Neural progenitor cell (in vitro differentiated cells): ENCODE measurements around the gene ZNF576. TPM values are rescaled to one million over a fixed set of nuclear protein-coding genes. Genes with fewer than 3 reads are reported as not detected.

Experiments
- DNase-seq: peaks from one replicate; pipeline ENCODE4 v3.0.0-alpha.2; 2016; ENCODE audit warnings: low spot score
- H2AFZ ChIP-seq: fragments of 200-600 bp; sonication (generic); replicated peaks from 2 replicates; pipeline ENCODE4 v1.6.1; 2016; ENCODE audit warnings: antibody characterized with exemption
- H3F3A ChIP-seq: fragments of 200-600 bp; sonication (generic); 2 replicates; pipeline ENCODE4 v1.6.1; 2016; ENCODE audit warnings: antibody characterized with exemption, low read depth
- H3K27ac ChIP-seq: fragments of 200-600 bp; sonication (generic); 2 replicates; pipeline ENCODE4 v1.5.1; 2016; ENCODE audit warnings: mild to moderate bottlenecking
- H3K27me3 ChIP-seq: fragments of 200-600 bp; sonication (generic); 2 replicates; pipeline ENCODE4 v1.6.1; 2016; ENCODE audit warnings: mild to moderate bottlenecking, moderate library complexity
- H3K36me3 ChIP-seq: fragments of 200-600 bp; sonication (generic); 2 replicates; pipeline ENCODE4 v1.5.1; 2016
- H3K4me1 ChIP-seq: fragments of 200-600 bp; sonication (generic); 2 replicates; pipeline ENCODE4 v1.6.1; 2016; ENCODE audit warnings: mixed run types
- H3K4me2 ChIP-seq: fragments of 200-600 bp; sonication (generic); 2 replicates; pipeline ENCODE4 v1.6.1; 2016
- H3K4me3 ChIP-seq: fragments of 200-600 bp; sonication (generic); 2 replicates; pipeline ENCODE4 v1.5.1; 2016
- H3K79me2 ChIP-seq: fragments of 200-600 bp; sonication (generic); 2 replicates; pipeline ENCODE4 v1.6.1; 2016; ENCODE audit warnings: low read depth
- H3K9ac ChIP-seq: fragments of 200-600 bp; sonication (generic); 2 replicates; pipeline ENCODE4 v1.6.1; 2016
- H3K9me3 ChIP-seq: fragments of 200-600 bp; sonication (generic); 2 replicates; pipeline ENCODE4 v1.5.1; 2016; ENCODE audit warnings: low read depth
- H4K20me1 ChIP-seq: fragments of 200-600 bp; sonication (generic); 2 replicates; pipeline ENCODE4 v1.6.1; 2016; ENCODE audit warnings: low read depth
- H3K27ac Mint-ChIP-seq: 3 replicates; pipeline ENCODE4 v1.8.0; 2021; ENCODE audit warnings: mixed read lengths
- H3K27me3 Mint-ChIP-seq: 2 replicates; pipeline ENCODE4 v1.8.0; 2022; ENCODE audit warnings: low read depth, mild to moderate bottlenecking, inconsistent platforms, moderate library complexity, mixed read lengths; ENCODE audit not compliant: insufficient read depth
- H3K36me3 Mint-ChIP-seq: 3 replicates; pipeline ENCODE4 v1.8.0; 2021; ENCODE audit warnings: mixed read lengths
- H3K4me1 Mint-ChIP-seq: 3 replicates; pipeline ENCODE4 v1.8.0; 2021; ENCODE audit warnings: mixed read lengths
- H3K4me3 Mint-ChIP-seq: 3 replicates; pipeline ENCODE4 v1.8.0; 2021; ENCODE audit warnings: mild to moderate bottlenecking, moderate library complexity, mixed read lengths
- H3K9me3 Mint-ChIP-seq: 3 replicates; pipeline ENCODE4 v1.8.0; 2020; ENCODE audit warnings: mixed read lengths
- CTCF ChIP-seq: fragments of 200-600 bp; sonication (generic); IDR thresholded peaks from 2 replicates; pipeline ENCODE4 v1.5.1; 2017; ENCODE audit warnings: antibody characterized with exemption, mild to moderate bottlenecking
- EZH2 ChIP-seq: fragments of 200-600 bp; sonication (generic); IDR thresholded peaks from 2 replicates; pipeline ENCODE4 v1.6.1; 2017; ENCODE audit warnings: antibody characterized with exemption, mild to moderate bottlenecking, moderate library complexity
- EZH2phosphoT487 ChIP-seq: fragments of 200-600 bp; sonication (generic); IDR thresholded peaks from 2 replicates; pipeline ENCODE4 v1.6.1; 2017; ENCODE audit warnings: antibody characterized with exemption
- total RNA-seq: library from RNA; depleted of rRNA; stranded (reverse); fragments of >200 nt; gene quantifications from 2 replicates; pipeline ENCODE4 v1.2.3, GENCODE V29; 2015; ENCODE audit warnings: low replicate concordance

ZNF576 gene
- total RNA-seq, 1 donor from 2014 or later: 6.8 TPM

GRCh38 chr19:43639519-43640423, 43.4 kb downstream of the ZNF576 start, which contains the start of gene CADM4:
Gene CADM4 (minus strand): TSS chr19:43639850. CDS start chr19:43639790, 60 bp downstream.
- TF ChIP-seq CTCF (no peak), EZH2phosphoT487 (no peak), EZH2 (no peak)
- H2AFZ ChIP-seq: peak within 1 kb of the TSS; percentile 96
- H3K9me3 Mint-ChIP-seq: no peaks in the 10 kb centered on the region
- peaks cover 17% of the 10 kb centered on the region for H3K4me1 ChIP-seq
- H3K36me3 Mint-ChIP-seq: peaks cover 2% of the 10 kb centered on the region
- peak within 1 kb of the TSS; percentile 94 for H3K4me3 Mint-ChIP-seq
- H3K27ac Mint-ChIP-seq: peak within 1 kb of the TSS; percentile 57
- peak within 1 kb of the TSS; percentile 58 for H3K9ac ChIP-seq
- no peak within 1 kb of the TSS for H3K27ac ChIP-seq
- peak; percentile 78 for DNase-seq
- peaks cover 42% of the 10 kb centered on the region for H3K4me1 Mint-ChIP-seq
- no peaks in the 10 kb centered on the region for H3K9me3 ChIP-seq
- H3K27me3 ChIP-seq: peaks cover 45% of the 10 kb centered on the region
- peaks cover 15% of the 10 kb centered on the region for H3K27me3 Mint-ChIP-seq
- H3K79me2 ChIP-seq: peaks cover 12% of the 10 kb centered on the region
- H3K4me3 ChIP-seq: peak within 1 kb of the TSS; percentile 92
- peak within 1 kb of the TSS; percentile 99 for H3K4me2 ChIP-seq
- peaks cover 20% of the 10 kb centered on the region for H3F3A ChIP-seq
- H4K20me1 ChIP-seq: peaks cover 30% of the 10 kb centered on the region
- no peaks in the 10 kb centered on the region for H3K36me3 ChIP-seq

- peak overlapping the region; percentile 57 for H3K27ac Mint-ChIP-seq
- H2AFZ ChIP-seq: no peak overlapping the region
Observed at GRCh38 chr19:43640424-43640757, 44.0 kb downstream of the ZNF576 start.

GRCh38 chr19:43641333-43641732, 44.9 kb downstream of the ZNF576 start:
- H3K27ac Mint-ChIP-seq: peak overlapping the region; percentile 16

More at GRCh38 chr19:43640424-43640757, 44.0 kb downstream of the ZNF576 start:
- Histone ChIP-seq H3K9ac (no peak overlapping the region), H3K27ac (no peak overlapping the region), H3K27me3 (peaks cover 45% of the 10 kb centered on the region), H3K36me3 (no peaks in the 10 kb centered on the region), H3K9me3 (no peaks in the 10 kb centered on the region), H3K4me3 (peak overlapping the region; percentile 53), H3F3A (peaks cover 14% of the 10 kb centered on the region), H3K4me1 (peaks cover 14% of the 10 kb centered on the region), H4K20me1 (peaks cover 26% of the 10 kb centered on the region), H3K4me2 (peak overlapping the region; percentile 93), H3K79me2 (peaks cover 12% of the 10 kb centered on the region)
- peaks cover 37% of the 10 kb centered on the region for H3K4me1 Mint-ChIP-seq
- DNase-seq: no peak
- peaks cover 2% of the 10 kb centered on the region for H3K36me3 Mint-ChIP-seq
- H3K4me3 Mint-ChIP-seq: peak overlapping the region; percentile 89
- peaks cover 2% of the 10 kb centered on the region for H3K9me3 Mint-ChIP-seq
- no peak for TF ChIP-seq CTCF
- no peak for TF ChIP-seq EZH2
- TF ChIP-seq EZH2phosphoT487: no peak
- H3K27me3 Mint-ChIP-seq: peaks cover 15% of the 10 kb centered on the region

More at GRCh38 chr19:43641333-43641732, 44.9 kb downstream of the ZNF576 start:
- peaks cover 31% of the 10 kb centered on the region for H3K4me1 Mint-ChIP-seq
- peaks cover 45% of the 10 kb centered on the region for H3K27me3 ChIP-seq
- H3K4me1 ChIP-seq: peaks cover 9% of the 10 kb centered on the region
- H3K4me2 ChIP-seq: no peak overlapping the region
- H3K27ac ChIP-seq: no peak overlapping the region
- H3K36me3 ChIP-seq: no peaks in the 10 kb centered on the region
- DNase-seq: no peak
- peaks cover 20% of the 10 kb centered on the region for H4K20me1 ChIP-seq
- H2AFZ ChIP-seq: no peak overlapping the region
- H3K9ac ChIP-seq: no peak overlapping the region
- peaks cover 15% of the 10 kb centered on the region for H3K27me3 Mint-ChIP-seq
- peaks cover 12% of the 10 kb centered on the region for H3K79me2 ChIP-seq
- peaks cover 3% of the 10 kb centered on the region for H3K36me3 Mint-ChIP-seq
- no peak for TF ChIP-seq EZH2
- no peak for TF ChIP-seq CTCF
- TF ChIP-seq EZH2phosphoT487: no peak
- H3K9me3 ChIP-seq: no peaks in the 10 kb centered on the region
- peak overlapping the region; percentile 80 for H3K4me3 Mint-ChIP-seq
- H3K9me3 Mint-ChIP-seq: peaks cover 2% of the 10 kb centered on the region
- peaks cover 4% of the 10 kb centered on the region for H3F3A ChIP-seq
- no peak overlapping the region for H3K4me3 ChIP-seq
